ENCODE measurements around the gene CXXC4.

DNA sequence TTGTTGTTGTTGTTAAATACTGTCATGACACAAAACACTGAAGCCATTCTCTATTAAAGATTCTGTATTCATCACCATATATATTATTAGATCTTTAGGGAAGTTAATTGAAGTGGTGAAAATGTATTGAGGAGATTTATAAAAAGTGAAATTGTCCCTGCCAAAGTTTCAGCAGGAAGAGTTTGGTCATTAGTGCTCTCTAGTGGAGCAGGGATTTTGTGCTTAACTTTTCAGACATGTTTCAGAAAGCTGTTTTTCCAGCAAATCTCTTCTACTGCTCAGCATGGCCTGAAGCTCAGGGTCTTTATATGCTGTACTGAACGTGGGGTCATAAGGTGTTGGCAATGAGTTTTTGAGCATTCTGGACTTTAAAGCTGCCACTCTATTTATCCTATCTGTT lies 36.7 kb upstream of the CXXC4 start:
- TF ChIP-seq, protein P1, sequence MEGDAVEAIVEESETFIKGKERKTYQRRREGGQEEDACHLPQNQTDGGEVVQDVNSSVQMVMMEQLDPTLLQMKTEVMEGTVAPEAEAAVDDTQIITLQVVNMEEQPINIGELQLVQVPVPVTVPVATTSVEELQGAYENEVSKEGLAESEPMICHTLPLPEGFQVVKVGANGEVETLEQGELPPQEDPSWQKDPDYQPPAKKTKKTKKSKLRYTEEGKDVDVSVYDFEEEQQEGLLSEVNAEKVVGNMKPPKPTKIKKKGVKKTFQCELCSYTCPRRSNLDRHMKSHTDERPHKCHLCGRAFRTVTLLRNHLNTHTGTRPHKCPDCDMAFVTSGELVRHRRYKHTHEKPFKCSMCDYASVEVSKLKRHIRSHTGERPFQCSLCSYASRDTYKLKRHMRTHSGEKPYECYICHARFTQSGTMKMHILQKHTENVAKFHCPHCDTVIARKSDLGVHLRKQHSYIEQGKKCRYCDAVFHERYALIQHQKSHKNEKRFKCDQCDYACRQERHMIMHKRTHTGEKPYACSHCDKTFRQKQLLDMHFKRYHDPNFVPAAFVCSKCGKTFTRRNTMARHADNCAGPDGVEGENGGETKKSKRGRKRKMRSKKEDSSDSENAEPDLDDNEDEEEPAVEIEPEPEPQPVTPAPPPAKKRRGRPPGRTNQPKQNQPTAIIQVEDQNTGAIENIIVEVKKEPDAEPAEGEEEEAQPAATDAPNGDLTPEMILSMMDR (IDR thresholded peaks at IDR 0.05) = no peak
- TF ChIP-seq POLR2A (IDR thresholded peaks at IDR 0.05) = no peak
